ENCODE results near the gene RNF180.

RNF180 gene

GRCh38 chr5:64165500-64166200 lies at the start of gene RNF180:
Gene RNF180 (plus strand): TSS chr5:64165843. CDS start chr5:64200808, 34,965 bp downstream.
- Histone ChIP-seq H4K20me1 (ENCODE audit: insufficient read depth) (no peaks in the 10 kb centered on the region), H3K36me3 (ENCODE audit: insufficient read depth) (no peaks in the 10 kb centered on the region), H3K4me1 (ENCODE audit: low read depth, poor library complexity, severe bottlenecking) (peaks cover 4% of the 10 kb centered on the region), H3K27ac (no peak within 1 kb of the TSS), H3K79me2 (ENCODE audit: insufficient read depth, low read depth) (0 out of 2 replicates have a peak, but pooled peaks cover 6% of the 10 kb centered on the region), H2AFZ (ENCODE audit: low read depth) (peak within 1 kb of the TSS; percentile 80), H3K9ac (peak within 1 kb of the TSS; percentile 56; the same call in 1 of the 2 replicates), H3K27me3 (ENCODE audit: insufficient read depth, low read depth) (no peaks in the 10 kb centered on the region), H3K4me2 (peak within 1 kb of the TSS; percentile 79), H3K4me3 (IDR thresholded peaks at IDR 0.05; ENCODE audit: insufficient read depth, low read depth, low read length) (no peak within 1 kb of the TSS)
- TF ChIP-seq CTCF (conservative IDR thresholded peaks at IDR 0.05; ENCODE audit: low read depth, low read length) = no peak

- H3K4me2 ChIP-seq = no peak overlapping the region
- no peak overlapping the region for H3K27ac ChIP-seq
- no peak overlapping the region for H3K4me3 ChIP-seq (IDR thresholded peaks at IDR 0.05; ENCODE audit: insufficient read depth, low read depth, low read length)
- no peak for TF ChIP-seq CTCF (conservative IDR thresholded peaks at IDR 0.05; ENCODE audit: low read depth, low read length)
- H3K9ac ChIP-seq = no peak overlapping the region
- H4K20me1 ChIP-seq (ENCODE audit: insufficient read depth) = no peaks in the 10 kb centered on the region
- no peaks in the 10 kb centered on the region for H3K27me3 ChIP-seq (ENCODE audit: insufficient read depth, low read depth)
- no peaks in the 10 kb centered on the region for H3K4me1 ChIP-seq (ENCODE audit: low read depth, poor library complexity, severe bottlenecking)
- H3K79me2 ChIP-seq (ENCODE audit: insufficient read depth, low read depth) = no peaks in the 10 kb centered on the region
- H3K36me3 ChIP-seq (ENCODE audit: insufficient read depth) = no peaks in the 10 kb centered on the region
- no peak overlapping the region for H2AFZ ChIP-seq (ENCODE audit: low read depth)
These were observed 40.1 kb upstream of the RNF180 start for GRCh38 chr5:64125521-64125920.

GRCh38 chr5:64126202-64126741 lies 39.4 kb upstream of the RNF180 start:
- Histone ChIP-seq H3K36me3 (ENCODE audit: insufficient read depth) (no peaks in the 10 kb centered on the region), H3K4me3 (IDR thresholded peaks at IDR 0.05; ENCODE audit: insufficient read depth, low read depth, low read length) (no peak overlapping the region), H2AFZ (ENCODE audit: low read depth) (no peak overlapping the region), H3K27me3 (ENCODE audit: insufficient read depth, low read depth) (no peaks in the 10 kb centered on the region), H3K4me2 (no peak overlapping the region), H3K27ac (no peak overlapping the region), H3K9ac (no peak overlapping the region), H4K20me1 (ENCODE audit: insufficient read depth) (no peaks in the 10 kb centered on the region), H3K4me1 (ENCODE audit: low read depth, poor library complexity, severe bottlenecking) (no peaks in the 10 kb centered on the region), H3K79me2 (ENCODE audit: insufficient read depth, low read depth) (no peaks in the 10 kb centered on the region)
- no peak for TF ChIP-seq CTCF (conservative IDR thresholded peaks at IDR 0.05; ENCODE audit: low read depth, low read length)

GRCh38 chr5:64140018-64140417 lies 25.6 kb upstream of the RNF180 start:
- no peak for TF ChIP-seq CTCF (conservative IDR thresholded peaks at IDR 0.05; ENCODE audit: low read depth, low read length)

More at GRCh38 chr5:64140018-64140417, 25.6 kb upstream of the RNF180 start:
- Histone ChIP-seq H3K4me3 (IDR thresholded peaks at IDR 0.05; ENCODE audit: insufficient read depth, low read depth, low read length) (no peak overlapping the region), H3K36me3 (ENCODE audit: insufficient read depth) (no peaks in the 10 kb centered on the region), H4K20me1 (ENCODE audit: insufficient read depth) (no peaks in the 10 kb centered on the region), H3K27ac (no peak overlapping the region), H3K4me1 (ENCODE audit: low read depth, poor library complexity, severe bottlenecking) (no peaks in the 10 kb centered on the region), H3K4me2 (no peak overlapping the region), H3K79me2 (ENCODE audit: insufficient read depth, low read depth) (no peaks in the 10 kb centered on the region), H2AFZ (ENCODE audit: low read depth) (no peak overlapping the region), H3K9ac (no peak overlapping the region), H3K27me3 (ENCODE audit: insufficient read depth, low read depth) (no peaks in the 10 kb centered on the region)

Measured in KMS-11 (cell line).